WTC11 (cell line): Measurements from ENCODE around the gene PRX. TPM values are rescaled to one million over a fixed set of nuclear protein-coding genes. Genes with fewer than 3 reads are reported as not detected.

ENCODE experiments used
- ATAC-seq: fragments of 200-7000 bp; cut with Tn5 transposase; 2 replicates; pipeline ENCODE4 v1.10.0; 2021; ENCODE audit warnings: mild to moderate bottlenecking, moderate library complexity
- CTCF ChIA-PET: fragments of 300-600 bp; sonication (Branson Sonifier 250); formaldehyde crosslinking; loops from one replicate; lab custom pipeline; 2021; ENCODE audit warnings: antibody characterized with exemption; lab: Charles Lee
- POLR2A ChIA-PET: fragments of 350-600 bp; sonication (Branson Sonifier 250); formaldehyde crosslinking; loops from one replicate; lab custom pipeline; 2021; ENCODE audit warnings: antibody characterized with exemption; lab: Charles Lee
- DNase-seq: peaks from one replicate; pipeline ENCODE4 v3.0.0; 2021; ENCODE audit warnings: low spot score
- H3K27ac Mint-ChIP-seq: 2 replicates; pipeline ENCODE4 v1.8.0; 2021; ENCODE audit warnings: mixed read lengths
- H3K27me3 Mint-ChIP-seq: 2 replicates; pipeline ENCODE4 v1.8.0; 2021; ENCODE audit warnings: low read depth, mild to moderate bottlenecking, moderate library complexity, mixed read lengths
- H3K36me3 Mint-ChIP-seq: 2 replicates; pipeline ENCODE4 v1.8.0; 2021; ENCODE audit warnings: mixed read lengths
- H3K4me1 Mint-ChIP-seq: 2 replicates; pipeline ENCODE4 v1.8.0; 2022; ENCODE audit warnings: mixed read lengths
- H3K4me3 Mint-ChIP-seq: 2 replicates; pipeline ENCODE4 v1.8.0; 2021; ENCODE audit warnings: mild to moderate bottlenecking, moderate library complexity, mixed read lengths
- H3K9me3 Mint-ChIP-seq: 2 replicates; pipeline ENCODE4 v1.8.0; 2021; ENCODE audit warnings: mixed read lengths
- ATF1 ChIP-seq: sonication (generic); formaldehyde crosslinking; IDR thresholded peaks from 2 replicates; pipeline ENCODE4 v1.8.1; 2023; ENCODE audit warnings: mild to moderate bottlenecking, moderate library complexity, missing genetic modification reagents
- ATF3 ChIP-seq: sonication (generic); formaldehyde crosslinking; conservative IDR thresholded peaks from 2 replicates; pipeline ENCODE4 v1.8.1; 2022; ENCODE audit warnings: mild to moderate bottlenecking, missing genetic modification reagents
- ATF6 ChIP-seq: sonication (generic); formaldehyde crosslinking; IDR thresholded peaks from 2 replicates; pipeline ENCODE4 v1.8.1; 2023; ENCODE audit warnings: mild to moderate bottlenecking, missing genetic modification reagents
- CDX4 ChIP-seq: fragments of 250-450 bp; sonication (Bioruptor Pico); IDR thresholded peaks from 2 replicates; pipeline ENCODE4 v1.9.0; 2021; ENCODE audit warnings: moderate library complexity, mild to moderate bottlenecking, inconsistent platforms, borderline replicate concordance
- CREB1 ChIP-seq: sonication (generic); formaldehyde crosslinking; IDR thresholded peaks from 2 replicates; pipeline ENCODE4 v1.8.0; 2023; ENCODE audit warnings: mild to moderate bottlenecking, missing genetic modification reagents
- E2F1 ChIP-seq: sonication (generic); formaldehyde crosslinking; IDR thresholded peaks from 2 replicates; pipeline ENCODE4 v1.8.0; 2022; ENCODE audit warnings: mild to moderate bottlenecking, missing genetic modification reagents
- ESRRA ChIP-seq: sonication (generic); formaldehyde crosslinking; IDR thresholded peaks from 2 replicates; pipeline ENCODE4 v1.8.1; 2022; ENCODE audit warnings: mild to moderate bottlenecking, missing genetic modification reagents, borderline replicate concordance
- ETV6 ChIP-seq: sonication (generic); formaldehyde crosslinking; IDR thresholded peaks from 2 replicates; pipeline ENCODE4 v1.8.1; 2022; ENCODE audit warnings: mild to moderate bottlenecking, missing genetic modification reagents
- FOXJ3 ChIP-seq: sonication (generic); formaldehyde crosslinking; IDR thresholded peaks from 2 replicates; pipeline ENCODE4 v1.9.0; 2021; ENCODE audit warnings: missing genetic modification reagents, mild to moderate bottlenecking, borderline replicate concordance
- FOXP1 ChIP-seq: sonication (generic); formaldehyde crosslinking; IDR thresholded peaks from 2 replicates; pipeline ENCODE4 v1.8.0; 2022; ENCODE audit warnings: missing genetic modification reagents, mild to moderate bottlenecking, moderate library complexity, borderline replicate concordance
- GABPB1 ChIP-seq: sonication (generic); formaldehyde crosslinking; IDR thresholded peaks from 2 replicates; pipeline ENCODE4 v1.8.1; 2023; ENCODE audit warnings: mild to moderate bottlenecking, missing genetic modification reagents
- GRHL2 ChIP-seq: fragments of 250-450 bp; sonication (Bioruptor Pico); IDR thresholded peaks from 2 replicates; pipeline ENCODE4 v1.8.0; 2022; ENCODE audit warnings: mild to moderate bottlenecking, moderate library complexity; ENCODE audit not compliant: insufficient replicate concordance, severe bottlenecking
- GTF2I ChIP-seq: fragments of 250-450 bp; sonication (Bioruptor Pico); conservative IDR thresholded peaks from 2 replicates; pipeline ENCODE4 v1.4.0; 2021; ENCODE audit warnings: mild to moderate bottlenecking
- IRF2 ChIP-seq: sonication (generic); formaldehyde crosslinking; IDR thresholded peaks from 2 replicates; pipeline ENCODE4 v1.8.0; 2022; ENCODE audit warnings: low read depth, missing genetic modification reagents, borderline replicate concordance
- JAZF1 ChIP-seq: fragments of 250-450 bp; sonication (Bioruptor Pico); IDR thresholded peaks from 2 replicates; pipeline ENCODE4 v1.9.0; 2021; ENCODE audit warnings: moderate library complexity, mild to moderate bottlenecking, inconsistent platforms
- JUN ChIP-seq: sonication (generic); formaldehyde crosslinking; IDR thresholded peaks from 2 replicates; pipeline ENCODE4 v1.8.0; 2023; ENCODE audit warnings: mild to moderate bottlenecking, missing genetic modification reagents
- KAT7 ChIP-seq: sonication (generic); formaldehyde crosslinking; IDR thresholded peaks from 2 replicates; pipeline ENCODE4 v1.8.1; 2023; ENCODE audit warnings: missing genetic modification reagents, mild to moderate bottlenecking, borderline replicate concordance
- MLX ChIP-seq: sonication (generic); formaldehyde crosslinking; IDR thresholded peaks from 2 replicates; pipeline ENCODE4 v1.8.1; 2023; ENCODE audit warnings: mild to moderate bottlenecking, missing genetic modification reagents, moderate library complexity
- NFATC4 ChIP-seq: fragments of 250-450 bp; sonication (Bioruptor Pico); IDR thresholded peaks from 2 replicates; pipeline ENCODE4 v1.9.0; 2021; ENCODE audit warnings: mild to moderate bottlenecking
- NR3C1 ChIP-seq: sonication (generic); formaldehyde crosslinking; conservative IDR thresholded peaks from 2 replicates; pipeline ENCODE4 v1.8.1; 2023; ENCODE audit warnings: low read depth, mild to moderate bottlenecking, missing genetic modification reagents
- PRRX2 ChIP-seq: fragments of 250-450 bp; sonication (Bioruptor Pico); IDR thresholded peaks from 2 replicates; pipeline ENCODE4 v1.8.0; 2021; ENCODE audit warnings: mild to moderate bottlenecking
- TCF7 ChIP-seq: sonication (generic); formaldehyde crosslinking; IDR thresholded peaks from 2 replicates; pipeline ENCODE4 v1.8.0; 2022; ENCODE audit warnings: mild to moderate bottlenecking, low read depth, missing genetic modification reagents, moderate library complexity
- ZMAT4 ChIP-seq: fragments of 250-450 bp; sonication (Bioruptor Pico); IDR thresholded peaks from 2 replicates; pipeline ENCODE4 v1.9.0; 2021; ENCODE audit warnings: mild to moderate bottlenecking
- ZNF219 ChIP-seq: sonication (generic); formaldehyde crosslinking; IDR thresholded peaks from 2 replicates; pipeline ENCODE4 v1.8.0; 2023; ENCODE audit warnings: missing genetic modification reagents, mild to moderate bottlenecking, borderline replicate concordance
- ZNF263 ChIP-seq: sonication (generic); formaldehyde crosslinking; IDR thresholded peaks from 2 replicates; pipeline ENCODE4 v1.8.1; 2022; ENCODE audit warnings: low read depth, mild to moderate bottlenecking, moderate library complexity, missing genetic modification reagents
- ZNF423 ChIP-seq: fragments of 250-450 bp; sonication (Bioruptor Pico); IDR thresholded peaks from 2 replicates; pipeline ENCODE4 v2.1.2; 2022; ENCODE audit warnings: mild to moderate bottlenecking, moderate library complexity
- ZNF671 ChIP-seq: fragments of 250-450 bp; sonication (Bioruptor Pico); IDR thresholded peaks from 2 replicates; pipeline ENCODE4 v1.8.0; 2021; ENCODE audit warnings: mild to moderate bottlenecking
- total RNA-seq: library from RNA; stranded (reverse); gene quantifications from 3 replicates; pipeline ENCODE4 v1.2.3, GENCODE V29; 2021

PRX gene
- total RNA-seq, 1 experiment from 2014 or later: 8.4 TPM

- H3K9me3 Mint-ChIP-seq: no peaks in the 10 kb centered on the region
- POLR2A ChIA-PET: interaction anchor here (1.1 kb wide), 1 partner anchor 46 kb away, joined by 3 read pairs; no protein-coding TSS in a partner anchor
- no peak overlapping the region for H3K27ac Mint-ChIP-seq
Measured at GRCh38 chr19:40397568-40397906, 15.6 kb downstream of the PRX start.

GRCh38 chr19:40396886-40397567 is 16.2 kb downstream of the PRX start:
- H3K27ac Mint-ChIP-seq: no peak overlapping the region
- ATAC-seq (no peak), DNase-seq (no peak)
- H3K27me3 Mint-ChIP-seq: peaks cover 37% of the 10 kb centered on the region
- CTCF ChIA-PET: interaction anchor here (0.7 to 1.6 kb wide), 5 partner anchors 14 to 92 kb away, joined by 3 to 6 read pairs (median 5); partner anchors contain the start of gene BLVRB
- H3K4me1 Mint-ChIP-seq: peaks cover 6% of the 10 kb centered on the region
- TF ChIP-seq ZNF263 (no peak), MLX (CRISPR knock-in tag) (no peak)
- H3K36me3 Mint-ChIP-seq: no peaks in the 10 kb centered on the region
- H3K9me3 Mint-ChIP-seq: no peaks in the 10 kb centered on the region
- POLR2A ChIA-PET: interaction anchor here (1.1 kb wide), 1 partner anchor 46 kb away, joined by 3 read pairs; no protein-coding TSS in a partner anchor
- H3K4me3 Mint-ChIP-seq: no peak overlapping the region

More at GRCh38 chr19:40397568-40397906, 15.6 kb downstream of the PRX start:
- DNase-seq: no peak
- H3K4me3 Mint-ChIP-seq: no peak overlapping the region
- peaks cover 6% of the 10 kb centered on the region for H3K4me1 Mint-ChIP-seq
- TF ChIP-seq FOXP1 (CRISPR knock-in tag) (no peak), E2F1 (CRISPR knock-in tag) (no peak), JAZF1 (CRISPR knock-in tag) (no peak), ATF3 (CRISPR knock-in tag) (no peak), ETV6 (CRISPR knock-in tag) (no peak), GTF2I (no peak), GABPB1 (CRISPR knock-in tag) (no peak), ATF6 (CRISPR knock-in tag) (no peak), NR3C1 (CRISPR knock-in tag) (no peak), ZNF219 (CRISPR knock-in tag) (no peak), FOXJ3 (CRISPR knock-in tag) (no peak), JUN (no peak), IRF2 (CRISPR knock-in tag) (no peak), NFATC4 (CRISPR knock-in tag) (no peak)
- TF ChIP-seq, all 79 proteins: peak for 0
- ATAC-seq: no peak
- CTCF ChIA-PET: interaction anchor here (1.1 to 1.3 kb wide), 2 partner anchors 23 to 92 kb away, joined by 5 to 6 read pairs; no protein-coding TSS in a partner anchor
- H3K36me3 Mint-ChIP-seq: no peaks in the 10 kb centered on the region
- H3K27me3 Mint-ChIP-seq: peaks cover 37% of the 10 kb centered on the region

- TF ChIP-seq ATF1 (CRISPR knock-in tag) (no peak), ZNF671 (CRISPR knock-in tag) (no peak), CREB1 (CRISPR knock-in tag) (no peak), CDX4 (CRISPR knock-in tag) (no peak), ATF3 (CRISPR knock-in tag) (no peak), ZNF423 (CRISPR knock-in tag) (no peak), ZMAT4 (CRISPR knock-in tag) (no peak), ZNF263 (no peak), GTF2I (no peak), KAT7 (CRISPR knock-in tag) (no peak), PRRX2 (CRISPR knock-in tag) (no peak), ESRRA (CRISPR knock-in tag) (no peak), TCF7 (CRISPR knock-in tag) (no peak), GRHL2 (CRISPR knock-in tag) (no peak)
- TF ChIP-seq, all 79 proteins: peak for 0
- Mint-ChIP-seq H3K27me3 (peaks cover 37% of the 10 kb centered on the region), H3K27ac (no peak overlapping the region), H3K9me3 (no peaks in the 10 kb centered on the region), H3K4me3 (no peak overlapping the region), H3K36me3 (no peaks in the 10 kb centered on the region), H3K4me1 (peaks cover 6% of the 10 kb centered on the region)
- POLR2A ChIA-PET: no interaction called here
- DNase-seq (no peak), ATAC-seq (no peak)
- CTCF ChIA-PET: interaction anchor here (0.5 to 2.0 kb wide), 6 partner anchors 10 to 91 kb away, joined by 3 to 12 read pairs (median 5); partner anchors contain the start of gene BLVRB
Measured at GRCh38 chr19:40395956-40396355, 17.2 kb downstream of the PRX start.
